Peyer's patch (tissue), 4 donors: ENCODE results near the gene PDE12.
A peak's percentile ranks its signal among the peaks of the same experiment; 100 is the strongest.

Experiments used
- POLR2A ChIP-seq, 2 donors: fragments of 450-650 bp; IDR thresholded peaks; one replicate each; pipeline ENCODE4 v1.5.1; 2017; ENCODE audit warnings: antibody characterized with exemption in 2 of 2, mild to moderate bottlenecking in 2 of 2, moderate library complexity in 2 of 2
- TF ChIP-seq, protein P1 (sequence below), 6 experiments: fragments of 450-650 bp in 4 of 6; fragments of 200-600 bp in 2 of 6; sonication (generic) in 1 of 6; IDR thresholded peaks; one replicate each; pipeline ENCODE4 v1.5.1; 2017 to 2019; ENCODE audit warnings: antibody characterized with exemption in 6 of 6, mild to moderate bottlenecking in 3 of 6, moderate library complexity in 1 of 6

DNA sequence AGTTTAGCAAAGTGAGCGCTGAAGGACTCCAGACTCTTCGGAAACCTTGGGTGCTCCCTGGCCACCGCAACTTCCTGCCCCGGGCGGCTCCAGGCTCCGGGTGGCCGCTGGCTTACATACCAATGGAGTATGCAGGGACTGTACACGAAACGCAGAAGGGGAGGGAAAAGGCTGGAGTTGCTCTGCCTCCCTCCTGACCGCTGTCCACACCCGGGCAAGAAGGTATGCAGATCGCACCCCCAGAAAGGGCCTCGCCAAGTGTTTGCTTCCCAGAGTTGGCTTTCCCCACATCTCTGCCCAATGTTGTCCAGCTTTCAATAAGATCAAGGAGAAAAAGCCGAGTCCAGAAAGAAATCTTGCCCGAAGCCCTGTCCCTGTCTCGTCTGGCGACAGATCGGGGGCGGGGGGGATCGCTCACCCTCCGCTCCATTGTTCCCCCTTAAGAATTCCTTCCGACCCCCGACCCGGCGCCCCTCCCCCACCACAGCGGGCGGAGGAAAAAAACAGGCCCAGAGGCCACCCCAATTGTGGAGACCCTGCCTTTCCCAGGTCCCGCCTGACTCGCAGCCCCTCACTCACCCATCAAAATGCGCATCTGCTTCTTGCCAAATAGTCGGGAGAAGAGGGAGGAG lies 40.5 kb downstream of the PDE12 start:
- TF ChIP-seq, protein P1, sequence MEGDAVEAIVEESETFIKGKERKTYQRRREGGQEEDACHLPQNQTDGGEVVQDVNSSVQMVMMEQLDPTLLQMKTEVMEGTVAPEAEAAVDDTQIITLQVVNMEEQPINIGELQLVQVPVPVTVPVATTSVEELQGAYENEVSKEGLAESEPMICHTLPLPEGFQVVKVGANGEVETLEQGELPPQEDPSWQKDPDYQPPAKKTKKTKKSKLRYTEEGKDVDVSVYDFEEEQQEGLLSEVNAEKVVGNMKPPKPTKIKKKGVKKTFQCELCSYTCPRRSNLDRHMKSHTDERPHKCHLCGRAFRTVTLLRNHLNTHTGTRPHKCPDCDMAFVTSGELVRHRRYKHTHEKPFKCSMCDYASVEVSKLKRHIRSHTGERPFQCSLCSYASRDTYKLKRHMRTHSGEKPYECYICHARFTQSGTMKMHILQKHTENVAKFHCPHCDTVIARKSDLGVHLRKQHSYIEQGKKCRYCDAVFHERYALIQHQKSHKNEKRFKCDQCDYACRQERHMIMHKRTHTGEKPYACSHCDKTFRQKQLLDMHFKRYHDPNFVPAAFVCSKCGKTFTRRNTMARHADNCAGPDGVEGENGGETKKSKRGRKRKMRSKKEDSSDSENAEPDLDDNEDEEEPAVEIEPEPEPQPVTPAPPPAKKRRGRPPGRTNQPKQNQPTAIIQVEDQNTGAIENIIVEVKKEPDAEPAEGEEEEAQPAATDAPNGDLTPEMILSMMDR (IDR thresholded peaks at IDR 0.05) = no peak
- TF ChIP-seq POLR2A (IDR thresholded peaks at IDR 0.05) = peak; percentile 22 to 56
